HepG2 (cell line): ENCODE data around the gene AZU1. TPM values are rescaled to one million over a fixed set of nuclear protein-coding genes. Genes with fewer than 3 reads are reported as not detected.

Source experiments
- BHLHE40 ChIP-seq: IDR thresholded peaks from 2 replicates; pipeline ENCODE4 v1.6.1; 2011; ENCODE audit warnings: low read length, improper control_type of control experiment
- BRCA1 ChIP-seq: sonication (generic); formaldehyde crosslinking; IDR thresholded peaks from 2 replicates; pipeline ENCODE4 v1.4.0; 2020; ENCODE audit warnings: missing genetic modification reagents
- EED ChIP-seq: sonication (generic); formaldehyde crosslinking; IDR thresholded peaks from 2 replicates; pipeline ENCODE4 v1.5.0; 2020; ENCODE audit warnings: mild to moderate bottlenecking, missing genetic modification reagents
- ETV6 ChIP-seq: sonication (generic); formaldehyde crosslinking; conservative IDR thresholded peaks from 2 replicates; pipeline ENCODE4 v1.4.0; 2020; ENCODE audit warnings: missing genetic modification reagents
- GTF3A ChIP-seq: sonication (generic); formaldehyde crosslinking; conservative IDR thresholded peaks from 2 replicates; pipeline ENCODE4 v1.4.0; 2020; ENCODE audit warnings: mild to moderate bottlenecking, missing genetic modification reagents
- IKZF4 ChIP-seq: sonication (generic); formaldehyde crosslinking; IDR thresholded peaks from 2 replicates; pipeline ENCODE4 v1.5.1; 2020; ENCODE audit warnings: borderline replicate concordance, mild to moderate bottlenecking, low read depth, missing genetic modification reagents; ENCODE audit errors: not compliant biosample characterization
- KLF16 ChIP-seq, 2 experiments: sonication (generic) in 1 of 2; formaldehyde crosslinking in 1 of 2; IDR thresholded peaks; 2 replicates each; pipeline versions ENCODE4 v1.6.1 to v1.8.0; 2016 to 2023; ENCODE audit warnings: missing genetic modification reagents in 2 of 2, missing compliant biosample characterization in 1 of 2
- PPARG ChIP-seq: conservative IDR thresholded peaks from 2 replicates; pipeline ENCODE4 v1.6.1; 2016; ENCODE audit warnings: missing biosample characterization, missing genetic modification reagents
- SIN3B ChIP-seq: fragments of 150-350 bp; IDR thresholded peaks from 2 replicates; pipeline ENCODE4 v1.6.1; 2014; ENCODE audit warnings: low read length
- STAT5B ChIP-seq: sonication (generic); formaldehyde crosslinking; IDR thresholded peaks from 2 replicates; pipeline ENCODE4 v1.4.0; 2020; ENCODE audit warnings: missing genetic modification reagents
- ZBTB3 ChIP-seq: sonication (generic); formaldehyde crosslinking; IDR thresholded peaks from 2 replicates; pipeline ENCODE4 v1.4.0; 2020; ENCODE audit warnings: low read depth, mild to moderate bottlenecking, moderate library complexity, missing genetic modification reagents, borderline replicate concordance
- ZBTB39 ChIP-seq: sonication (generic); formaldehyde crosslinking; IDR thresholded peaks from 2 replicates; pipeline ENCODE4 v1.5.0; 2020; ENCODE audit warnings: missing genetic modification reagents
- ZNF343 ChIP-seq: sonication (generic); formaldehyde crosslinking; IDR thresholded peaks from 2 replicates; pipeline ENCODE4 v1.4.0; 2020; ENCODE audit warnings: mild to moderate bottlenecking, missing genetic modification reagents
- ZNF564 ChIP-seq: sonication (generic); formaldehyde crosslinking; IDR thresholded peaks from 2 replicates; pipeline ENCODE4 v1.8.1; 2023; ENCODE audit warnings: mild to moderate bottlenecking, missing genetic modification reagents
- ZNF776 ChIP-seq: sonication (generic); formaldehyde crosslinking; IDR thresholded peaks from 2 replicates; pipeline ENCODE4 v1.4.0; 2020; ENCODE audit warnings: mild to moderate bottlenecking, missing genetic modification reagents
- ZNF816 ChIP-seq: sonication (generic); formaldehyde crosslinking; IDR thresholded peaks from 2 replicates; pipeline ENCODE4 v1.8.0; 2022; ENCODE audit warnings: missing genetic modification reagents, mild to moderate bottlenecking, borderline replicate concordance
- ZNF878 ChIP-seq: sonication (generic); formaldehyde crosslinking; IDR thresholded peaks from 2 replicates; pipeline ENCODE4 v1.8.1; 2023; ENCODE audit warnings: mild to moderate bottlenecking, missing genetic modification reagents, moderate library complexity
- polyA plus RNA-seq, 8 experiments: library from polyadenylated mRNA; depleted of rRNA in 3 of 8; stranded (reverse) in 7 of 8; unstranded in 1 of 8; fragments of >200 nt; fragmentation: Illumina TruSeq in 4 of 8; extraction: Trizol in 4 of 8; gene quantifications; 2 replicates each; pipeline versions ENCODE4 v1.2.1 to v1.2.3, GENCODE V29; 2011 to 2016; ENCODE audit warnings: low read depth in 4 of 8, missing spikeins in 1 of 8, mixed read lengths in 1 of 8; ENCODE audit not compliant: insufficient read depth in 1 of 8
- total RNA-seq, 5 experiments: library from RNA; depleted of rRNA; stranded (reverse); fragments of >200 nt; fragmentation: Illumina TruSeq; extraction: Trizol; gene quantifications; 2 replicates each; pipeline ENCODE4 v1.2.3, GENCODE V29; 2016; ENCODE audit warnings: low read depth in 1 of 5
- TF ChIP-seq, protein P1 (sequence below): fragments of 450-650 bp; IDR thresholded peaks from 2 replicates; pipeline ENCODE4 v1.6.1; 2016
- TF ChIP-seq, protein P2 (sequence below): sonication (generic); formaldehyde crosslinking; IDR thresholded peaks from 2 replicates; pipeline ENCODE4 v1.5.0; 2020; ENCODE audit warnings: mild to moderate bottlenecking, missing genetic modification reagents
- TF ChIP-seq, protein P3 (sequence below): sonication (generic); formaldehyde crosslinking; conservative IDR thresholded peaks from 2 replicates; pipeline ENCODE4 v1.8.1; 2023; ENCODE audit warnings: missing genetic modification reagents
- TF ChIP-seq, protein P4 (sequence below): sonication (generic); formaldehyde crosslinking; IDR thresholded peaks from 2 replicates; pipeline ENCODE4 v1.4.0; 2020; ENCODE audit warnings: missing genetic modification reagents, low read depth, mild to moderate bottlenecking, borderline replicate concordance

The AZU1 gene
- total and polyA plus RNA-seq, 2 of the 13 experiments (the other 11 are each of a cell fraction or from before 2014, with no cell fraction given), result not detected

DNA sequence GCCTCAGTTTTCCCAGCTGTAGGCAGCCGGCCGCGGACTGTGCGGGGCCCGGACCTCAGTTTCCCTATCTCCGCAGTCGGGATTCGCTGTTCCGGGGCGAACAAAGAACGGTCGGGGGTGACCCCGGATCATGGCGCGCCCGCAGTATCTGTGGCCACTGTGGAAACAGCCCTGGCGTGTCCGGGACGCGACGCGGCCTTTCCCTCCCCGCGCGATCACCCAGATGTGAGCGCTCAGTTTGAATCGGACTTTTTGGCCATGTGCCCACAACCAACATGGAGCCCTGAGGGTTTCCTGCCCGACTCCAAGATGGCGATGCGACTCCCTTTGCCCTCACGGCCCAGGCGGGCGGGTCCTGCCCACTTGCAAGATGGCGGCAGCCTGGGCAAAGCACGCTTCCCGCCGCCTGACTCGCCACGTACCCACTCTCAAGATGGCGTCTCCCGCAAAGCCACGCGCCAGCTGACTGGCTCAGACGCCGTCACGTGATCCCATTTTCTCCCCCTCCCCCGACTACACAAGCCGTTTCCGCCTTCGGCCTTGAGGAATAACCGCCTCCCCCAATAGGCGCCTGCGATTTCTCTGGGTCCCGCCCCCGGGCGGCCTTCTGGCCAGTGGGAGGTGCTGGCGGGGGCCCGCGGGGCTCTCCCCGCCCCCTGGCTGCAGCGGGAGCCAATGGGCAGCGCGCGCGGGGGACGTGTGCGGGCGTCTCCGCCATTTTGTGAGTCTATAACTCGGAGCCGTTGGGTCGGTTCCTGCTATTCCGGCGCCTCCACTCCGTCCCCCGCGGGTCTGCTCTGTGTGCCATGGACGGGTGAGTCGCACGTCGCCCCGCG lies 30.7 kb upstream of the AZU1 start, which contains the start of gene PTBP1 (continued):
- no peak for TF ChIP-seq ZBTB39
- TF ChIP-seq, protein P1, sequence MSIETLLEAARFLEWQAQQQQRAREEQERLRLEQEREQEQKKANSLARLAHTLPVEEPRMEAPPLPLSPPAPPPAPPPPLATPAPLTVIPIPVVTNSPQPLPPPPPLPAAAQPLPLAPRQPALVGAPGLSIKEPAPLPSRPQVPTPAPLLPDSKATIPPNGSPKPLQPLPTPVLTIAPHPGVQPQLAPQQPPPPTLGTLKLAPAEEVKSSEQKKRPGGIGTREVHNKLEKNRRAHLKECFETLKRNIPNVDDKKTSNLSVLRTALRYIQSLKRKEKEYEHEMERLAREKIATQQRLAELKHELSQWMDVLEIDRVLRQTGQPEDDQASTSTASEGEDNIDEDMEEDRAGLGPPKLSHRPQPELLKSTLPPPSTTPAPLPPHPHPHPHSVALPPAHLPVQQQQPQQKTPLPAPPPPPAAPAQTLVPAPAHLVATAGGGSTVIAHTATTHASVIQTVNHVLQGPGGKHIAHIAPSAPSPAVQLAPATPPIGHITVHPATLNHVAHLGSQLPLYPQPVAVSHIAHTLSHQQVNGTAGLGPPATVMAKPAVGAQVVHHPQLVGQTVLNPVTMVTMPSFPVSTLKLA, result peak; percentile 87
- peak; percentile 82 for TF ChIP-seq ZNF776 (CRISPR knock-in tag)
- TF ChIP-seq ZNF564 (CRISPR knock-in tag), result peak; percentile 74
- TF ChIP-seq ZNF816 (CRISPR knock-in tag), result 0 out of 2 replicates have a peak, but pooled peaks have one; percentile 53
- TF ChIP-seq STAT5B (CRISPR knock-in tag), result no peak
- TF ChIP-seq ZNF343 (CRISPR knock-in tag), result no peak
- TF ChIP-seq, protein P2, sequence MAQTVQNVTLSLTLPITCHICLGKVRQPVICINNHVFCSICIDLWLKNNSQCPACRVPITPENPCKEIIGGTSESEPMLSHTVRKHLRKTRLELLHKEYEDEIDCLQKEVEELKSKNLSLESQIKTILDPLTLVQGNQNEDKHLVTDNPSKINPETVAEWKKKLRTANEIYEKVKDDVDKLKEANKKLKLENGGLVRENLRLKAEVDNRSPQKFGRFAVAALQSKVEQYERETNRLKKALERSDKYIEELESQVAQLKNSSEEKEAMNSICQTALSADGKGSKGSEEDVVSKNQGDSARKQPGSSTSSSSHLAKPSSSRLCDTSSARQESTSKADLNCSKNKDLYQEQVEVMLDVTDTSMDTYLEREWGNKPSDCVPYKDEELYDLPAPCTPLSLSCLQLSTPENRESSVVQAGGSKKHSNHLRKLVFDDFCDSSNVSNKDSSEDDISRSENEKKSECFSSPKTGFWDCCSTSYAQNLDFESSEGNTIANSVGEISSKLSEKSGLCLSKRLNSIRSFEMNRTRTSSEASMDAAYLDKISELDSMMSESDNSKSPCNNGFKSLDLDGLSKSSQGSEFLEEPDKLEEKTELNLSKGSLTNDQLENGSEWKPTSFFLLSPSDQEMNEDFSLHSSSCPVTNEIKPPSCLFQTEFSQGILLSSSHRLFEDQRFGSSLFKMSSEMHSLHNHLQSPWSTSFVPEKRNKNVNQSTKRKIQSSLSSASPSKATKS, result no peak
- no peak for TF ChIP-seq GTF3A (CRISPR knock-in tag)
- TF ChIP-seq, protein P3, sequence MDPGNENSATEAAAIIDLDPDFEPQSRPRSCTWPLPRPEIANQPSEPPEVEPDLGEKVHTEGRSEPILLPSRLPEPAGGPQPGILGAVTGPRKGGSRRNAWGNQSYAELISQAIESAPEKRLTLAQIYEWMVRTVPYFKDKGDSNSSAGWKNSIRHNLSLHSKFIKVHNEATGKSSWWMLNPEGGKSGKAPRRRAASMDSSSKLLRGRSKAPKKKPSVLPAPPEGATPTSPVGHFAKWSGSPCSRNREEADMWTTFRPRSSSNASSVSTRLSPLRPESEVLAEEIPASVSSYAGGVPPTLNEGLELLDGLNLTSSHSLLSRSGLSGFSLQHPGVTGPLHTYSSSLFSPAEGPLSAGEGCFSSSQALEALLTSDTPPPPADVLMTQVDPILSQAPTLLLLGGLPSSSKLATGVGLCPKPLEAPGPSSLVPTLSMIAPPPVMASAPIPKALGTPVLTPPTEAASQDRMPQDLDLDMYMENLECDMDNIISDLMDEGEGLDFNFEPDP (CRISPR knock-in tag), result no peak
- no peak for TF ChIP-seq SIN3B
- peak; percentile 81 for TF ChIP-seq ZNF878 (CRISPR knock-in tag)
- 0 out of 2 replicates have a peak, but pooled peaks have one; percentile 73 for TF ChIP-seq EED (CRISPR knock-in tag)
- TF ChIP-seq ZBTB3 (CRISPR knock-in tag), result 0 out of 2 replicates have a peak, but pooled peaks have one; percentile 41
- TF ChIP-seq, protein P4, sequence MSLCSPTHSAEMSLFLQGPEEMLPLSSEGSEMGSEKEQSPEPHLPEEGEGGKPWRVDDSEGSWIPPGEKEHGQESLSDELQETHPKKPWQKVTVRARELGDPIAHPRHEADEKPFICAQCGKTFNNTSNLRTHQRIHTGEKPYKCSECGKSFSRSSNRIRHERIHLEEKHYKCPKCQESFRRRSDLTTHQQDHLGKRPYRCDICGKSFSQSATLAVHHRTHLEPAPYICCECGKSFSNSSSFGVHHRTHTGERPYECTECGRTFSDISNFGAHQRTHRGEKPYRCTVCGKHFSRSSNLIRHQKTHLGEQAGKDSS (CRISPR knock-in tag), result no peak
- peak; percentile 29; the same call in 1 of the 2 replicates for TF ChIP-seq PPARG (CRISPR knock-in tag)
- peak; percentile 34; the same call in 1 of the 2 replicates for TF ChIP-seq ETV6 (CRISPR knock-in tag)
- TF ChIP-seq BRCA1 (CRISPR knock-in tag), result no peak; the same call in 1 of the 2 replicates
- TF ChIP-seq KLF16 (CRISPR knock-in tag; IDR thresholded peaks at IDR 0.05), result peak in 1 of 2 experiments; percentile 92; a peak in 2 of 4 replicates
- peak; percentile 80; the same call in 1 of the 2 replicates for TF ChIP-seq BHLHE40
- TF ChIP-seq IKZF4 (CRISPR knock-in tag), result peak; percentile 42
